ENCODE measurements around the gene GASK1A.

GRCh38 chr3:42935472-42935871 is 43.6 kb upstream of the GASK1A start:
- TF ChIP-seq CTCF (conservative IDR thresholded peaks at IDR 0.05; ENCODE audit: low read depth, low read length) (no peak), POLR2A (IDR thresholded peaks at IDR 0.05; ENCODE audit: low read depth, low read length) (no peak), MAFK (IDR thresholded peaks at IDR 0.05; ENCODE audit: low read depth, low read length) (no peak), FOS (IDR thresholded peaks at IDR 0.05; ENCODE audit: low read depth, low read length) (no peak), RAD21 (IDR thresholded peaks at IDR 0.05; ENCODE audit: low read length) (no peak), USF2 (IDR thresholded peaks at IDR 0.05; ENCODE audit: low read depth, low read length) (no peak)

All from IMR-90 (cell line).